GM19468 (cell line): ENCODE data around the gene RINT1.
A peak's percentile ranks its signal among the peaks of the same experiment; 100 is the strongest.
"Not testable (repeated sequence)": the region's sequence is repeated elsewhere in the genome, so short reads cannot be mapped to it uniquely, and the experiment has no call there.

Experiments
- ATAC-seq: cut with Tn5 transposase; IDR thresholded peaks from one replicate; pipeline ENCODE4 v1.9.1; 2021; ENCODE audit warnings: mild to moderate bottlenecking, moderate library complexity, moderate number of reproducible peaks; ENCODE audit not compliant: unreplicated experiment; ENCODE audit errors: extremely low read depth

The RINT1 gene

DNA sequence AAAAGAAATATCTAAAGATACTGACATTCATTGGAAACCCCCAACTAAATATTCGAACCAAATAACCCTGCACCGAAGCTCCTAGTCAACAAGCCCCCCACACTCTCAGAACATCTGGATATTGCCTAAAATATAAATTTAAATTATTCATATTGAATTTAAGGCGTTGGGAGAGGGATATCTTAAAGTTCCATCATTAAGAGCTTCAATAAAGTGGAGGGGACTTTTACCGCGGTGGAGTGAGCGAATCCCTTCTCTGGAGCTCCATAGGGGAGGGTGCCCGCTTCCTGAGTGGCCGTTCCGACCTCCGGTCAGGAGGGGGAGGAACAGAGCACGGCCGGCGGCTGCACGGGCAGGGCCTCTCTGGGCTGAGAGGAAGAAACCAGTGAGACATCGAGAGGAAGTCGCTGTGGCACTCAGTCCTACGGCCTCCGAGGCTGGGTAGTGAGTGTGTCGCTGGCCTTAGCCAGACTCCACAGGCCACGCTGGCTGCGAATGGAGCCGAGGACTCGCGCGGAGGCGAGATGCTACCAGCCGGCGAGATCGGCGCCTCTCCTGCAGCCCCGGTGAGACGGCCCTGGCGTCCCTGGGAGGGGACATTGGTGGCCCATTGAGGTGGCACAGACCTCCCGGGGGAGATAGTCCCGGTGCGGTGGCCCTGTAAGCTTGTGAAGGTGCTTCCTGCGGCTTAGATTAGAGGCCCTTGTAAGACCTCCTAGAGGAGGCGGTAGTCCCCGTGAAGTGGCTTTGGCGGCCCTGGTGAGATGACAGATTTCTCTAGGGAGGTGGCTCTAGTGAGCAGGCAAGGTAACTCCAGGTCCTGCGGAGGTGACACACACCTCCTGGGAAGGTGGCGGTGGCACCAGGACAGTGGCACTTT, at the start of gene RINT1:
Gene RINT1, plus strand, starts transcription at position 410 of the 880 bp plus-strand sequence. Its CDS starts 115 bp downstream, at position 525.
- ATAC-seq = peak; percentile 94

- ATAC-seq = no peak
Observed at GRCh38 chr7:105487579-105488571, 44.1 kb upstream of the RINT1 start.

- ATAC-seq = no peak
Observed at GRCh38 chr7:105489409-105489808, 42.6 kb upstream of the RINT1 start.

DNA sequence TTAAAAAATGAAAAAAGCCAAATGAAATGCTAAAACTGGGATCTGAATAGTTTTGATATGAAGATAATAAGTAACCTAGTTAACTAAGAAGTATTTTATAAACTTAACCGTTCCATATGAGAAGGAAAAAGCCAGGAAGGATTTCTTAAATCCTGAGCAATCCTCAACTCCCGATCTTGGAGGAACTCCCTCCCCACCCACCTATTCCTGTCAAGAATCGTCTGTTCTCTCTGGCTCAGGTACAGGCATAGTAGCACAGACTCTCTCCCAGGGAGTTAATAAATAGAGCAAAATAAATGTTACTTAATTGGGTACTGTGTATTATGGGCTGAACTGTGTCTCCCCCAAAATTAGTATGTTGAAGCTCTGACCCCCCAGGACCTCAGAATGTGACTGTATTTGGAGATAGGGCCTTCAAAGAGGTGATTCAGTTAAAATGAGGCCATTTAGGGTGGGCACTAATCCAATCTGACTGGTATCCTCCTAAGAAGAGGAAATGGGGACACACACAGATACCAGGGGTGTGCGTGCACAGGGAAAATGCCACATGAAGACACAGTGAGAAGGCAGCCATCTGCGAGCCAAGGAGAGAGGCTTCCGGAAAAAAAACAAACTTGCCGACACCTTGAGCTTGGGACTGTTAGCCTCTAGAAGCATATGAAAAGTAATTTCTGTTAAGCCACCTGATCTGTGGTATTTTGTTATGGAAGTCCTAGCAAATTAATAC, 38.6 kb upstream of the RINT1 start:
- no peak for ATAC-seq

DNA sequence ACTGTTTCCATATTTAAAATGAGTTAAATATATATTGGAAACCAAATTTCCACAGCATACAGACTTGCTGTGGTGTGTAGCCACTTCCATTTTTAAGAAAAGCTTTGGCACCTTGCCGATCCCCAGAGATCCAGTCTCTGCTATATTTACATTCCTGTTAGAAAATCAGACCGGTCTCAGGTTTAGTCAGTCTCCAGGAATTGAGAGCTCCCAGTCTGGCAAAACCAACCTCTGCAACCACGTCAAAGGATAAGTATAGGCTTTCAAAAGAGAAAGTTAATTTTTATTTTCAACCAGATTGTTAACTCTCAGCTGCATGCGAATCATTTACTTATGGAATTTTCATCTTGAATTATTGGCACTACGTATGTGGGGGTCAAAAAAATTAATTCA, 38.1 kb upstream of the RINT1 start:
- ATAC-seq = no peak

DNA sequence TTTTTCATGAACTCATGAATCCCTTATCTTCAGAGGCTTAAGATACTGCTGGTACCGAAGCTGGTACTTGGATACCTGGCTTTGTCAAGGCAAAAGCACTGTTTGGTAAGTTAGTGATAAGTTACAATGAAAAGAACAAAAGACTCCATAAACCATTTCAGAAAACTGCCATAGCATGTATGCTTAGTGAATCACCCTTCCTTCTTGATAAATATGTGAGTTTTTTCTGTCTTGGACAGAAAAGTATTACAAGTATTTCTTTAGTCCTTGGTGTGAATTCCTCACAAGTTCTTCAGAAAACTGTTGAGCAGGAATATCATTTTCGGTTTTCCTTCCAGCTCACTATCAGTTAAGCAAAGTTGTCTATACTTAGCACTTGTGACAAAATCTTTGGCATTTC, 35.5 kb upstream of the RINT1 start:
- no peak for ATAC-seq

DNA sequence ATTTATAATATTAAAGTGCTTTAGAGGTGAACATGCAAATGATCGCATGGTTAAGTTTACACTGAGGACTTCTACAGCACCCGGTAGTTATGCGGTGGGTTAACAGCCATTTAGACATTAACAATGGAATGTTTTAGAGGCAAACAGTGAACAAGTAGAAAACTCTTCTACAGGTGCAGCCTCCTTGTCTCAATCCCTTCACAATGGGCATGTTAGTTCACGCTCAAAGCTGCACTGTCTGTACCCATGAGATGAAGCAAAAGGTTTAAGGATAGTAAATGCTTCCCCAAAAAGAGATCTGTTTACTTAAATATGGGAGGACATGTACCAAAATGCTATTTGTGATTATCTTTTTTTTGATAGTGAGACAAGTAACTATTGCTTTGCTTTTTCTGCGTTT, 35.0 kb upstream of the RINT1 start:
- no peak for ATAC-seq

DNA sequence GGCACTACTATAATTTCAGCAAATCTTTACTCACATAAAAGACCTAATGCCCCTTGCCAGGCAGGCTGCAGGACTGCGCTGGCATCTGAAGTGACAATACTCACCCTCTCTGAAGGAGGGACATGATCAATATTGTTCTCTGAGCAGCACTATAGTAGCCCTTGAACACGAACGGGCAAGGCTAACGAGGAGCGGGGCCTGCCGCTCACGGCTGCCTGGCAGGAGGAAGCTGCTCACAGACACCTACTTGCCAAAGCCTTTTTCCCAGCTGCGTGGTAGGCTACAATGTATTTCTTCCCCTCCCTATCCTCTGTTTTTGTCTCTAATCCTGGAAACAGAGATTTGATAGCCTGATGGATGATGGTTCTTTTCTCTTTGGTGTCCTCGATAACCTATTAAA, 29.8 kb upstream of the RINT1 start:
- no peak for ATAC-seq

GRCh38 chr7:105512415-105512814, 19.6 kb upstream of the RINT1 start:
- ATAC-seq = no peak

DNA sequence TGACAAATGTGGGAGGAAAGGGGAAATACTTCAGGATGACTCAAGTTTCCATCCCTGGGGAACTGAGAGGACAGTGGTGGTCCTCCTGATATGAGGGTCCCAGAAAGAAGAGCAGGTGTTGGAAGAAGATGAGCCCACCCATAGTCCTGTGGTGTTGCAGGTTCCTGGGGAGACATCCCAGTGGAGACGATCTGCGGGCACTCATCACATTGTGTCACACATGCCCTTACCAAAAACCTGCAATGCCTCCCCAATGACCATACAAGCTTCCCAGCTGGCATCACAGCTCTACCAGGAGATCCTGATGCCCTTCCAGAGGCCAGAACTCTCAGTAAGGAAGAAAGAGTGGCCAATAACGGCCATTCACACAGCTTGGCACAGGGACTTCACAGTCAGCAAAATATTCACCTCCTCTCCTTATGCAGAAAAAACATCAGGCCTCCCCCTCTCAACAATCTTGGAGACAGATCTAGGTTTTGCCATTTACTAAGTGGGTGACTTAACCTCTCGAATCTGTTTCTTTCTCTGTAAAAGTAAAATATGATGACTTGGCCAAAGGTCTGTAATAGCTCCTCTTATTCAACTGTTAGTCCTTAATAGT, 19.0 kb upstream of the RINT1 start:
- ATAC-seq = no peak

GRCh38 chr7:105515610-105516009, 16.4 kb upstream of the RINT1 start:
- ATAC-seq = not testable (repeated sequence)

DNA sequence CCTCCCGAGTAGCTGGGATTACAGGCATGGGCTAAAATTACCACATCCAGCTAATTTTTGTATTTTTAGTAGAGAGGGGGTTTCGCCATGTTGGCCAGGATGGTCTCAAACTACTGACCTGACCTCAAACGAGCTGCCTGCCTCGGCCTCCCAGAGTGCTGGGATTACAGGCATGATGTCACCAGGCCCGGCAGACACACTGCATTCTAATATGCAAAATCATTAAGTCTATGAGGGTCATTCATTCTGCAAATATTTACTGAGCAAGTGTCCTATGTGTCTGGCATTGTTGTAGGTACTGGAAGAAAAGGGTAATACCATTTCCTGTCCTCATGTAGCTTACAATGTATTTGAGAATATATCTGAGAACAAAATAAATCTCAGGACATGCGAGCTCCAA, 12.6 kb upstream of the RINT1 start:
- no peak for ATAC-seq

GRCh38 chr7:105520620-105521019, 11.4 kb upstream of the RINT1 start:
- not testable (repeated sequence) for ATAC-seq

GRCh38 chr7:105521027-105521716, 10.8 kb upstream of the RINT1 start:
- no peak for ATAC-seq

DNA sequence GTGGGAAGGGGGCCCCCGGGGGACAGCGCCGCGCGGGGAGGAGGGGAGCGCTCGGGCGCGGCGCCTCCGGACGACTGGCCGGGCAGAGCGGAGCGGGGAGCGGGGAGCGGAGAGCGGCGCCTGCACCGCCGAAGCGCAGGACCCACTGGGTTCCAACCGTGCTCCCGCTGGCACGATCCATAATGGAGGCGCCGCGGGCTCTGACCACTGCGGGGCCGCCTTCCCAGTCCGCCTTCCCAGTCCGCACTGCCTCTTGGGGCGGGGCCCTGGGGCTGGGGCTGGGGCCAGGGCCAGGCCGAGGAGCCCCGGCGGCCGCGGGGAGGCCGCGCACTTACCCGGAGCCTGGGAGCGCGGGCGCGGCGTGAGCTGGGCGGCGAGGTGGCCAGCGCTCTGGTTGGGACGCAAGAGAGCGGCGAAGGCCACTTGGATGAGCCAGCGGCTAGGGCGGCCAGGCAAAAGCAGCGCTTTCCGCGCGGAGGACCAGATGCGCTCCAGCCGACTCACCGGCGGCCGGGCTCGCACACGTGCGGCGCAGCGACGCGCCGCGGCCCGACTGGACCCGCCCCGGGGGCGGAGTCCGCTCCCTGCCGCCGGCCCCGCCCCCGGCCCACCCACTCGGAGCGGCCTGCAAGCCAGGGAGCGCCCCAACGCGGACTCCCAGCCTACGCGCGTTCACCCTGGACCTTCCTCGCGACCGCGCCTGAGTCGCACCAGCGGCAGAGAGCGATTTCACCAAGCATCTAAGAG, 10.1 kb upstream of the RINT1 start, which contains the start of gene PUS7:
Gene PUS7, minus strand, starts transcription at position 555 of the 747 bp plus-strand sequence. CDS start 13,759 bp downstream, outside the sequence.
- peak; percentile 81 for ATAC-seq

- ATAC-seq = not testable (repeated sequence)
Observed at GRCh38 chr7:105524423-105524822, 7.6 kb upstream of the RINT1 start.

DNA sequence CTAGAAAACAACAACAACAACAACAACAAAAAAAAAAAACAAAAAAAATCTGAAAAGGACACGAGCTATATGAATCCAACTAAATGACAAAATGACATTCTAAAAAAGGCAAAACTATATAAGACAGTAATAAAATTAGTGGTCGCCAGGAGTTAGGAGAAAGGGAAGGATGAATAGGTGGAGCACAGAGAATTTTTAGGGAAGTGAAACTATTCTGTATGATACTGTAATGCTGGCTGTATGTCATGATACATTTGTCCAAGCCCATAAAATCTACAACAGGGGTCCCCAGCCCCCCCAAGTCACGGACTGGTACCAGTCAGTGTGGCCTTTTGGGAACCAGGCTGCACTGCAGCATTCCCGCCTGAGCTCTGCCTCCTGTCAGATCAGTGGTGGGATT, 7.2 kb upstream of the RINT1 start:
- no peak for ATAC-seq

GRCh38 chr7:105527737-105528136, 4.3 kb upstream of the RINT1 start:
- ATAC-seq = not testable (repeated sequence)
